Vagina (tissue), 2 donors: ENCODE results near the gene NT5DC1.

ENCODE experiments used
- POLR2A ChIP-seq, 2 donors: fragments of 450-650 bp; IDR thresholded peaks; one replicate each; pipeline ENCODE4 v1.6.1; 2017; ENCODE audit warnings: antibody characterized with exemption in 2 of 2, mild to moderate bottlenecking in 2 of 2, moderate library complexity in 2 of 2
- POLR2AphosphoS5 ChIP-seq, 2 donors: sonication (generic); formaldehyde crosslinking; IDR thresholded peaks; one replicate each; pipeline ENCODE4 v1.9.0; 2017; ENCODE audit warnings: antibody characterized with exemption in 2 of 2, mild to moderate bottlenecking in 2 of 2, low read depth in 1 of 2; ENCODE audit not compliant: insufficient read depth in 1 of 2
- TF ChIP-seq, protein P1 (sequence below), 3 experiments: fragments of 450-650 bp in 2 of 3; fragments of 200-600 bp in 1 of 3; sonication (generic) in 1 of 3; IDR thresholded peaks; one replicate each; pipeline ENCODE4 v1.5.1; 2017 to 2019; ENCODE audit warnings: antibody characterized with exemption in 3 of 3, mild to moderate bottlenecking in 2 of 3, moderate library complexity in 2 of 3

DNA sequence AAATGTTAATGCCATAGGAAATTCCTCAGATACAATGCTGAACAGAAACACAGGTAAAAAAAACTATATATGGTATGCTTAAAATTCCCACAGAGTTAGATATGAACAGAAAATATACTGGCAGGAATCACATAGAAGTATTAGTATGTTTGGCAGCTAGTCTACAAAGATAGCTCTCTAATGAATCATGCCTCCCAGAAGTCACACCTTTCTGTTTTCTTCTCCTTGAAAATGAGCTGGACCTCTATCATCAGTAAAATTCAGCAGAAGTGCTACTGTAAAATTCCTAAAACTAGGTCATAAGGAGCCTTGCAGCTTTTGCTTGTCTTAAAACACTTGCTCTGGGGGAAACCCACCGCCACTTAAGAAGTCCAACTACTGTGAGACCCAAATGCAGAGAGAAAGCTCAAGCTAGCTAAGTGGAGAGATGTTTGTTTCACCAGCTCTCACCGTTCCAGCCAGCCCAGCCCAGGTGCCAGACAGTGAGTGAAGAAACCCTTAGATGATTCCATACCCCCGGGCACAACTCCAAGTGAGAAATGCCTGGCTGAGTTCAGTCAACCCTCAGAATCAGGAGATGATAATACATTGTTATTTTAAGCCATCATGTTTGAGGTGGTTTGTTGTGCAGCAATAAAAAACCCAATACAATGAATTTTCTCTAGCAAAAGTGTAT is 110.2 kb downstream of the NT5DC1 start:
- TF ChIP-seq, protein P1, sequence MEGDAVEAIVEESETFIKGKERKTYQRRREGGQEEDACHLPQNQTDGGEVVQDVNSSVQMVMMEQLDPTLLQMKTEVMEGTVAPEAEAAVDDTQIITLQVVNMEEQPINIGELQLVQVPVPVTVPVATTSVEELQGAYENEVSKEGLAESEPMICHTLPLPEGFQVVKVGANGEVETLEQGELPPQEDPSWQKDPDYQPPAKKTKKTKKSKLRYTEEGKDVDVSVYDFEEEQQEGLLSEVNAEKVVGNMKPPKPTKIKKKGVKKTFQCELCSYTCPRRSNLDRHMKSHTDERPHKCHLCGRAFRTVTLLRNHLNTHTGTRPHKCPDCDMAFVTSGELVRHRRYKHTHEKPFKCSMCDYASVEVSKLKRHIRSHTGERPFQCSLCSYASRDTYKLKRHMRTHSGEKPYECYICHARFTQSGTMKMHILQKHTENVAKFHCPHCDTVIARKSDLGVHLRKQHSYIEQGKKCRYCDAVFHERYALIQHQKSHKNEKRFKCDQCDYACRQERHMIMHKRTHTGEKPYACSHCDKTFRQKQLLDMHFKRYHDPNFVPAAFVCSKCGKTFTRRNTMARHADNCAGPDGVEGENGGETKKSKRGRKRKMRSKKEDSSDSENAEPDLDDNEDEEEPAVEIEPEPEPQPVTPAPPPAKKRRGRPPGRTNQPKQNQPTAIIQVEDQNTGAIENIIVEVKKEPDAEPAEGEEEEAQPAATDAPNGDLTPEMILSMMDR (IDR thresholded peaks at IDR 0.05) = no peak
- TF ChIP-seq POLR2AphosphoS5 (IDR thresholded peaks at IDR 0.05; ENCODE audit: insufficient read depth in 1 of 2, low read depth in 1 of 2) (no peak), POLR2A (IDR thresholded peaks at IDR 0.05) (no peak)
